NCI-H1930 (cell line): ENCODE measurements around the gene METTL17.
"Not testable (repeated sequence)": the region's sequence is repeated elsewhere in the genome, so short reads cannot be mapped to it uniquely, and the experiment has no call there.

Experiments
- DNase-seq, 2 experiments: peaks; one replicate each; lab custom pipeline; 2025; lab: John Stamatoyannopoulos, UW

The METTL17 gene

GRCh38 chr14:20989787-20990600 lies at the start of gene METTL17:
Gene METTL17, plus strand, starts transcription at chr14:20989980. Its CDS starts 23 bp downstream, at chr14:20990003.
- DNase-seq, result peak; percentile 72 to 77

GRCh38 chr14:20945146-20945545 lies 44.6 kb upstream of the METTL17 start:
- DNase-seq, result not testable (repeated sequence)

GRCh38 chr14:20946707-20947106 lies 43.1 kb upstream of the METTL17 start:
- not testable (repeated sequence) for DNase-seq

- DNase-seq, result not testable (repeated sequence)
These were observed 34.8 kb upstream of the METTL17 start, which contains the start of gene RNASE2 for GRCh38 chr14:20954736-20955537. Gene RNASE2, plus strand, starts transcription at chr14:20955487. Its CDS starts 285 bp downstream, at chr14:20955772.

GRCh38 chr14:20955538-20955873 lies 34.3 kb upstream of the METTL17 start:
- not testable (repeated sequence) for DNase-seq

- DNase-seq, result no peak
These were observed 33.3 kb upstream of the METTL17 start for GRCh38 chr14:20956376-20956976.

- DNase-seq, result not testable (repeated sequence)
These were observed 30.8 kb upstream of the METTL17 start for GRCh38 chr14:20958946-20959345.

GRCh38 chr14:20969336-20969735 lies 20.4 kb upstream of the METTL17 start:
- DNase-seq, result no peak

GRCh38 chr14:20970647-20970982 lies 19.2 kb upstream of the METTL17 start:
- no peak for DNase-seq

- DNase-seq, result peak; percentile 52 to 75
These were observed 18.6 kb upstream of the METTL17 start for GRCh38 chr14:20970983-20971704.

GRCh38 chr14:20971705-20972021 lies 18.1 kb upstream of the METTL17 start:
- DNase-seq, result no peak

- no peak for DNase-seq
These were observed 16.3 kb upstream of the METTL17 start for GRCh38 chr14:20973501-20973900.

- DNase-seq, result no peak
These were observed 13.5 kb upstream of the METTL17 start for GRCh38 chr14:20976291-20976690.

GRCh38 chr14:20978687-20979086 lies 11.1 kb upstream of the METTL17 start:
- no peak for DNase-seq

- DNase-seq, result no peak
These were observed 8.9 kb upstream of the METTL17 start for GRCh38 chr14:20980906-20981305.

- DNase-seq, result no peak
These were observed 7.0 kb upstream of the METTL17 start for GRCh38 chr14:20982646-20983369.

- not testable (repeated sequence) for DNase-seq
These were observed 4.1 kb upstream of the METTL17 start for GRCh38 chr14:20985650-20986049.

GRCh38 chr14:20986811-20987210 lies 3.0 kb upstream of the METTL17 start:
- no peak for DNase-seq

- DNase-seq, result no peak
These were observed 886 bp upstream of the METTL17 start for GRCh38 chr14:20988717-20989470.

- DNase-seq, result no peak
These were observed 351 bp upstream of the METTL17 start for GRCh38 chr14:20989471-20989786.

- DNase-seq, result no peak
These were observed 6.7 kb downstream of the METTL17 start for GRCh38 chr14:20996521-20996920.
